GM18498 (cell line): Measurements from ENCODE around the gene SPI1.

Experiments used
- ATAC-seq: cut with Tn5 transposase; IDR thresholded peaks from one replicate; pipeline ENCODE4 v1.9.1; 2021; ENCODE audit warnings: mild to moderate bottlenecking, moderate library complexity; ENCODE audit not compliant: unreplicated experiment

SPI1 gene

DNA sequence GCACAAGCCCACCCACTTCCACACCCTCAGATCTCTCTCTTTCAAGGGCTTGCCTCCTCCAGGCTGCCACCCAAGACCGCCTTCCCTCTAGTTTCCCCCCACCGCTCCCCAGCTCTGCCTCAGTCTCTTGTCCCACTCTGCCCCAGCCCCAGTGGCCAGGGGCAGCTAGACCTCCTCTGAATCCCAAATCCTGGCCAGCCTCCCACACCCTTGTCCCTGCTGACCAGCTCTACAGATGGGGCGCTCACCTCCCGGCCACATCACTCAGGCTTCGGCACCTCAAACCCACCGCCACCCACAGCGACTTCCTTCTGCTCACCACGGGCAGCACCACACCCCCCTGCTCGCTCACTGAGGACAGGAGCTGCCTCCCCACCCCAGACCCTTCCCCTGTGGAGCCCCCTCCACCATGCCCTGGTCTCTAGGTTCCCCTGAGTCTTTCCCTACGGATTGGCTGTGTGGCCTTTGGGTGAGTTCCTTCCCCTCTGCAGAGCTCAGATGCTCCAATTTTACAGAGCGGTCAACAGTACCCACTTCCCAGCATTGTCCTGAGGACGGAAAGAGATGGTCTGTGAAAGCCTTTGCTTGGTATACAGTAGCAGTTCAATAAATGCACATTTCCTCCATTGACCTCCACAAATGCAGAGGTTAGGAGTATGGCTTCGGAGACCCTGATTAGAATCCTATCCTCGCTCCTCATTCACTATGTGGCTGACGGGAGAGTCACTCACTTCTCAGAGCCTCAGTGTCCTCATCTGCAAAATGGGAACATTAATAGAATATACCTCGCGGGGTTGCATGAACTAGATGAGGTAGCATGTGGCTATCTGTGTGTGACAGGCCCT is 11.5 kb upstream of the SPI1 start:
- no peak for ATAC-seq

DNA sequence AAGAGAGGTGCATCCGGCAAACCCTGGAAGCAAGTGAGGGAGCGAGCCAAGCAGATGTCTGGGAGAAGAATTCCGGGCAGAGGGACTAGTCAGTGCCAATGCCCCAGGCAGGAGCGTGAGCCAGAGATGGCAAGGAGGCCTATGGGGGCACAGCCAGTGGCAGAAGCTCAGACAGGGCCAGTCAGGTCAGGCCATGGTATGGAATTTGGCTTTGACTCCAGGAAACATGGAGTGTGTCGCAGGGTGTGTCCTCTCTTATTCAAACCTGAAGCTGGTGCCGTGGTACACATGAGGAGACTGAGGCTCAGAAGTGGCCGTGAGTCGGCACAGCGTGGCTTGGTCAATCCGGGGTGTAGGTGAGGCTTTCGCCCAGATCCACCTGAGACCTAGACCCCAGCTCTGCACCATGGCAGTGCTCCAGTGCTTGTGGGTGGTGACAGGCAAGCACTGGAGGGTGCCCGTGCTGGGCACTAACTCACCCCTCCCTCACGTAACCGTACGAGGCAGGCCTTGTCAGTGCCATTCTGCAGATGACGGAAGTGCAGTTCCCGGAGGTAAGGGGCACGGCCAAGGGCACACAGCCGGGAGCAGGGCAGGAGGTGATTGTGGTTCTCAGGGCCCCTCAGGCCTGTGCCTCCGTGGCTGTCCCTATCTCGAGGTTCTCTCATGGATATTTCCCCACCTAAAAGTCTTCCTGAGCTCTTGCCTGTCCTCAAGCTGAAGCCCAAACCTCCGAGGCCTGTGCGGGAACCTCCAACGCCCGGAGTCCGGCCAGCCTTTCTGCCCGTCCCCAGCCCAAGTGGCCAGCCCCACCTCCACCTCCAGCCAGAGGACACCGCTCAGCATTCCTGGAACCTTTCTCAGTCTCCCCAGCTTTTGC is 10.6 kb upstream of the SPI1 start:
- ATAC-seq: no peak

DNA sequence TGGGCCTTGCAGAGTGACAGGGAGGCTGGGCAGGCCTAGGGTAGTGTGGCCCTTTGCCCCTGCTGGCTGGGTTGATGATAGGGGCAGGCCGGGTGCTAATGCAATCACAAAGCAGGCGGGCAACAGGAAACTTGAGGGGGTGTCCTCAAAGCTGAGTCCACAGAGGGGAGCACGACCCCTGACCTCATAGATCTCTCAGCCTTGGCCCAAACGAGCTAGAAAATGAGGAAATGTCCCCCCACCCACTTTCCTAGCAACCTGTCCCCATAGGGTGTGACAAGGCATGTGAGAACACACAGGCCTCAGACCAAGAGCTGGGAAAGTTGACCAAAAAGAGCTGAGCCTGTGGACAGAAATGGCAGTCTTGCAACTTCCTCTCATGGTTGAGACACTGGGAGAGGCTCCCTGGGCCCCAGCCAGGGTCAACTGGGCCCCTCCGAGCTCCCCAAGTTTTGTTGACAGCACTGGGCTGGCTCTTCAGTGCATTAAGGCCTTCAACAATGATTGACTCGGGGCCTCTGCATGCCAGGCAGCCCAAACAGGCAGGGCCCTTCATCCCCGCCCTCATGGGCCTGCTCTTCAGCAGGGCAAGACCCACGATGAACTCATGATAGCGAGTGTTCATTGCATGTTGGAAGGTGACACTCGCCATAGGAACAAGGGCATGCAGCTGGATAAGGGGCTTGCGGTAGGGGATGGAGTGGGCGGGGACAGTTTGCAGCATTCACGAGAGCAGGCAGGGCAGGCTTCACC is 9.8 kb upstream of the SPI1 start:
- no peak for ATAC-seq

DNA sequence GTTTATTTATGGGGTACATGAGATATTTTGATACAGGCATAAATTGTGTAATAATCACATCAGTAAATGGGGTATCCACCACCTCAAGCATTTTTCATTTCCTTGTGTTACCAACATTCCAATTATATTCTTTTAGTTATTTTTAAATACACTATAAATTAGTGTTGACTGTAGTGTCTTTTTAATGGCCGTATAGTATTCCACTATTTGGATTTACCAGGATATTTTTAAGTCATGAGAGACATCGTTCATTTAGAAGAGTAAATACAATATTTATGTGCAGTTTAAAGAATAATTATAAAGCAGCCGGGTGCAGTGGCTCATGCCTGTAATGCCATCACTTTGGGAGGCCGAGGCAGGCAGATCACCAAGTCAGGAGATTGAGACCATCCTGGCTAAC is 6.2 kb upstream of the SPI1 start:
- ATAC-seq: no peak

DNA sequence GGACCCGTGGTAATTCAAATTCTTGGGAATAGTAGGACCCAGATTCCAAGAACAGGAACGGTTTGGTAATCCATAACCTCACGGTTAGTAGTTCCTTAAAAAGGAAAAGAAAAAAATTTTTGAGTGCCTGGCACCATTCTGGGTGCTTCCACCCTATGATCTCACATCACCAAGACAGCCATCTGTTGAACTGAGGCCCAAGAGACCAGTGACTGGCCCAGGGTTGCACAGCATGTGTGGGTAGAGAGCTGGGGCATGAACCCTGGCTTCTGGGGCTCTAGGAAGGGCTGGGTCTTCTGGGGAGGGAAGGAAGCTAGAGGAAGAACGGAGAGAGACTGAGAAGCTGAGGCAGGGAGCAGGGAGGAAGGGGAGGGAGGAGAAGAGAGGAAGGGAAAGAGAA is 4.7 kb upstream of the SPI1 start:
- ATAC-seq: no peak

DNA sequence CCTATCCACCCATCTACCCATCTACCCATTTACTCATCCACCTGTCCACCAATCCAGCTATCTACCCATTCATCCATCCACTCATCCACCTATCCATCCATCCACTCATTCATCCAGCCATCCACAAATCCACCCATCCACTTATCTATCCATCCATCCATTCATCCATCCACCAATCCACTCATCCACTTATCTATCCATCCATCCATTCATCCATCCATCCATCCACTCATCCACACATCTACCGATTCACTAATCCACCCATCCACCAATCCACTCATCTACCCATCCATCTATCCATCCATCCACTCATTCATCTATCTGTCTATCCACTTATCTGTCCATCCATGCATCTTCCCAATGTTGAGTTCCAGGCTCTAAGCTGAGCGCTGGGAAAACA is 1.7 kb upstream of the SPI1 start:
- ATAC-seq: no peak

DNA sequence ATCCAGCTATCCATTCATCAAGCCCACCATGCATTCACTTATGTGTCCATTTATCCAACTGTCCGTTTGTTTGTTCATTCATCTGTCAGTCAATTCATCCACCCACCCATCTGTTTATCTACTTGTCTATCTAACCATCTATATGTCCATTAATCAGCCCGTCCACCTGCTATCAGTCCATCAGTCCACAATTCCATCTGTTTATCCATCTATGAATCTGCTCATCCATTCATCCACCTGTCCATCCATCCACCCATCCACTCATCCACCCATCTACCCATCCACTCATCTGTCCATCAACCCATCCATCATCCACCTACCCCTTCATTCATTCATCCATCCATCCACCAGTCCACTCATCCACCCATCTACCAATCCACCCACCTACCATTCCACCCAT is 970 bp upstream of the SPI1 start:
- no peak for ATAC-seq

DNA sequence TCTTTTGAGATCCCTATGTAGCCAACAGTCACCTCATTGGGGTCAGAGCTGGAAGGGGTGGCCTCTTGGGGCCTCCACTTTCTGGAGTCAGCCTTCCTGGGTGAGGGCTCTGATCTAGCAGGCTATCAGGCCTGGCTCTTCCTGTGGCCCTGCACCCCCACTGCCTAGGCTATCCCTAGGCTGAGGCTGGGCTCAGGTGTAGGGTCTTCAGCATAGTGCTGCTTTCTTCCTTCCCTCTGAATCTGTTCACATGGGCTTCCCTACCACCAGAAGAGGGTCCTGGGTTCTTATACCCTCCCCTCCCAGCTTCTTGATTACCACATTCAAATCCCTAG is 456 bp upstream of the SPI1 start:
- peak; percentile 2 for ATAC-seq

DNA sequence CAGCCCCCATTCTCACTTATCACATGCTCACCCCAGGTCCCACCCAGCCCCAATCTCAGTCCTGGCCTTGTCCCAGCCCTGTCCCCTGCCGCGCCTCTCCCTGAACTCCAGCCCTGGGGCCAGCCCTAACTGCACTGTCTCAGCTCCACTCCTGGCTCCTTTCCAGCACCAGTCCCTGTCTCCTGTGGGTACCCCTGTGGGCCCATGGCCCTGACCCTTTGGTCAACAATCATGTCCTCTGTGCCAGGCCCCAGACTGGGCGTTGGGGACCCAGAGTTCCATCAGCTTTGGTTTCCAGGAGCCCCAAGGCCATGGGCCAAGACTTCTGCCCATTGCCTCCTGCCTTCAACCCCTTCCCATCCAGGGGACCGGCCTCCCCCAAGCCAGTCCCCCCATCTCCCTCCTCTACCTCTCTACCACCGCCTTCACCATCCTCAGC is 757 bp downstream of the SPI1 start:
- ATAC-seq: no peak

DNA sequence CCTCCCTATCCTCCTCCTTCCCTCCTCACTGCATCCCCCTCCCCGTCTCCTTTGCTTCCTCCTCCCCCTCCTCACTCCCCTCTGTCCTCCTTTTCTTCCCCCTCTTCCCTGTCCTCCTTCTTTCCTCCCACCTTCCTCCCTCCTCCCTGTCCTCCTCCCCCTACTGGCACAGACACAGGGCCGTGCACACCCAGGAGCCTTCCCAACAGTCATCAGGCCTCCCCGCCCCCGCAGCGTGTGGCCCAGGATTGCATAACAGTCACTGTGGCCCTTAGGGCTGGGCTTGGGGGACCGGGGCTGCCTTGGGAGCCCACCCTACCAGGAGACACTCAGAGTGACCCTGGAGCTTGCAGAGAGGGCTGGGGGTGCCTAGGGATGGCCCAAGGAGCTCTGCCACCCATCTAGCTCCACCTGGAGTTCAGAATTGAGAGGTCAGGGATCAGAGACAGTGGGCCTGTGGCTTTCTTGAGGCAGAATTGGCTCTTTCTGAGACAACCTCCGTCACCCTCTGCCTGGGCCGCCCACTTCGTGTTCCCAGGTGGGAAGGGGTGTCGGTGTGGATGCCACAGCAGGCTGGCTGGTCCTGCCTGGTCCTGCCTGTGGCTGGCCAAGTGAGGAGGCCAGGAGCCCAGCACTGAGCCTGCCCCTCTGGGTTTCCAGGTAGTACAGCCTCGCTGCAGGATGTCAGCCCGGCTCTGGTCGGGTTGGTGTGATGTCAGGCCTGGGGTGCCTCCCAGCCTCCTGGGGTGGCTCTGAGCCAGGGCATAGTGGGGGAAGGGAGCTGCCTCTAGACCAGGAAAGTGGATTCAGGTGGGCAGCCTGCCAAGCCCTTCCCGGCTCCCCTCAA is 1.6 kb downstream of the SPI1 start:
- no peak for ATAC-seq

DNA sequence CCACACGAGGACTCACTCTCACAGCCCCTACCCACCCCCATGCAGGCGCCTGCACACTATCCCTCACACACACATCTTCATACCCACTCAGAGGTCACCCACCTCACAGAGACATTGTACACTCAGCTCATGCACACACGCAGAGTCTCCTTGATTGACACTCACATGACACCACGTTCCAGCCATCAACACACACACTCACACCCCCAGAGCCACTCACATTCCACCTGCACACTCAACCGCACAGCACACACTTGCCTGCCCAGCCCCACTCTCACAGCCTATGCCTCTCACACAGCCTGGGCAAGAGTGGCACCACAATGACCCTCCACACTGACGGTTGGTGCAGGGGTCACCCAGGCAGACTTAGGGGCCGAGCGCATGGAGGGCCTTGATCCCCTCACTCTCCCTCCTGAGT is 2.2 kb downstream of the SPI1 start:
- no peak for ATAC-seq

DNA sequence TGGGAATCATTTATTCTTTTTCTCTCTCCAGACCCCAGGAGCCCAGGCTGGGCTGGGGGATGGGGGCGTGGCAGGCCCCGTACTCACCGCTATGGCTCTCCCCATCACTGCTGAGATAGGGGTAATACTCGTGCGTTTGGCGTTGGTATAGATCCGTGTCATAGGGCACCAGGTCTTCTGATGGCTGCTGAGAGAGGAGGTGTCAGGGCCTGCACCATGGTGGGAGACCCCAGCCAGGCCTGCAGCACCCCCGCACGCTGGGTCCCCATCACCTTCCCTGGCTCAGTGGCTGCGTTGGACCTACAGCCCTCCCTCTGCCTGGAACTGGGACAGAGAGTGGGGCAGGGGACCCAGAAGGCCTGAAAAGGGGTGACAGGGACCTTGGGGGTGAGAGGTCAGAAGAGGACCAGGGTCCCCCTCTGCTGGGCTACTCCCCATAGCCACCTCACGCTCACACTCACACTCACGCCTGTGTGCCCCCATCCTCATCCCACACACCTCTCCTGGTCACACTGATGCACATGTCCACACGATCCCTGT is 2.7 kb downstream of the SPI1 start:
- no peak for ATAC-seq

DNA sequence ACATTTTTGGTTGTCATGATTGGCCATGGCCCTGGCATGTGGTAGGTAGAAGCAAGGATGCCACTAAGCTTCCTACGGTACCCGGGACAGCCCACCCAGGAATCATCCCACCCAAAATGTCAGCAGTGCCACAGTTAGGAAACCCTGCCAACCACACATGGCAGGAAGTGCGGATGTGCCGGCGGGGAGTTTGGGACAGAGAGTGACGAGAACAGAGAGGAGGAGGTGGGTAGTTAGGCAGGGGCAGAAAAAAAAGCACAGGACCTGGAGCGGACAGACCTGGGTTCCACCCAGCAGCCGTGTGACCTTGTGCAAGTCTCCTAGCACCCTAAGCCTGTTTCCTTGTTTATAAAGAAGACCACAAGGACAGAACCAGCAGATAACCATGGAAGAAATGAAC is 3.3 kb downstream of the SPI1 start:
- no peak for ATAC-seq

DNA sequence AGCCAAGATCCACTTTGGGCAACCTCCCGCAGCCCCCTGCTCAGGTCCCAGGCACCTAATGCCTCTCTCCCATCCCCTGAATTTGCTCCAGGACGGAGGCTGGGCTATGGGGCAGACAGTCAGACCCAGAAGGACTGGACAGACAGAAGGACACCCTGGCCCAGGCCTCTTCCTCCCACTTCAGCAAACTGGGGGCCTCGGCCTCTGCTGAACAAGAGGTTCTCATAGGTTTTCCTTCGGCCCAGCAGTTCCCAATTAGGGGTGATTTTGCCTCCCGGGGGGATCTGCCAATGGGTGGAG is 3.7 kb downstream of the SPI1 start:
- ATAC-seq: no peak

DNA sequence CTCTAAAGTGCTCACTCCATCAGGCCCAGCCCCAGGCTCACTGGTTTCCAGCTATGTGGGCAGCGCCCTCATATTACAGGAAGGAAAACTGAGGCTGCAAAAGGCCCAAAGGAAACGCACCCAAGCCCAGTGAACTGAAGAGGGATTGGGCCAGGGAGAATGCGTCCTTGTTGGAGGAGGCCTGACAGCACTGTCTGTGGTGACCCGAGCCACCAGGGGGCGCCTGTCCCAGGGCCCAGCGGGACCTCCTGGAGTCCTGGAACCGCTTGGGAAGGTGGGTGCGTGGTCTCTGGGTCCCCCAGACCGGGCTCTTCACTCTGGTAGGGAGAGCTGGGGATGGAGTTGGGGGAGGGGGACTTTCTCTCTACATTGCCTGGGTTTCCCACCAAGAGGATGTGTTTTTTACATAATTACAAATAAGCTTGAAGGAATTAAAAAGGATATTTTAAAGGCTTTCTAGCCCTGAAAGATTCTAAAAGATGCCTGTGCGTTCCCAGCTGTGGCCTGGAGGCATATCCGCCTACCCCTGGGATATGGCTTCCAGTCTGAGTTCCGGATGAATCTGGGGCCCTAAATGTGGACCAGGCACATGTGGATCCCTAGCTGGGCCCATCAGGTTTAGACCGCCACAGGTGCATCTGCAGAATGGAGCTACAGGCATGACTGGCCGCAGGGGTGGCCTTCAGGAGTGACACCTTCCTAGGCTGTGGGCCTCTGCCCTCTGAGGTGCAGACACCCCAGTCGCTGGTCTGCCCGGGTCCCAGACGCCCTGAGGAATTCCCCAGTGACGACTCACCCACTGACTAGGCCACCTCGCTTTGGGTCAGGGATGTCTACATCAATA is 4.2 kb downstream of the SPI1 start:
- no peak for ATAC-seq

DNA sequence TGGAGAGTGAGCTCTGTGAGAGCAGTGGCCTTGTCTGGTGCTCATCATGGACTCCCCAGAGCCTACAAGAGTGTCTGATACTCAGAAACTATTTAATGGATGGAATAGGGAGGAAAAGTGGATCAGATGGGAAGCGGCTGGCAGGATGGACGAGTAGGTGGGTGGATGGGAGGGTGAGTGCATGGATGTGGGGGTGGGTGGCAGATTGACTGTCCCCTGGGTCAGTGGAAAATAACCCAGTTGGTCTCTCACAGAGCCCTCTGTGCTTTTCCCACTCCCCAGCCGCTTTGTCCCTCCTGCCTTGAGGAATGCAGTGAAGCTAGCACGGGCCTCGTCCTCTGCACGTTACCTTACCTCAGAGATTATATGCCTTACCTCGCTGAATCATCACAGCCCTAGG is 5.9 kb downstream of the SPI1 start:
- no peak for ATAC-seq

DNA sequence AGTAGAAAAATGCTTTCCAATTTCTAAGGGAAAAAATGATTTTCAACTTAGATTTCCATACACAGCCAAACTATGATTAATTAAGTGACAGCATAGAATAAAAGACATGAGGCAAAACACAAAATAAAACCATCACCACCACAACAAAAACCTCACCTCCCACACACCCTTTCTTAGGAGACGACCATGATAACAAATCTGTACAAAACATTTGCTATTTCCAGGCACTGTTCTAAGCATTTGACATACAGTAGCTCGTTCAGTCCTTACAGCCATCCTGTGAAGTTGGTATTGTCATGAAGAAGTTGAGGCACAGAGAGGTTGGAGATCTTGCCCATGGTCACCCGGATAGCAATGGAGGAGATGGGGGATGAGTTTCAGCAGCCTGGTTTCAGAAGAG is 8.7 kb downstream of the SPI1 start:
- ATAC-seq: no peak

DNA sequence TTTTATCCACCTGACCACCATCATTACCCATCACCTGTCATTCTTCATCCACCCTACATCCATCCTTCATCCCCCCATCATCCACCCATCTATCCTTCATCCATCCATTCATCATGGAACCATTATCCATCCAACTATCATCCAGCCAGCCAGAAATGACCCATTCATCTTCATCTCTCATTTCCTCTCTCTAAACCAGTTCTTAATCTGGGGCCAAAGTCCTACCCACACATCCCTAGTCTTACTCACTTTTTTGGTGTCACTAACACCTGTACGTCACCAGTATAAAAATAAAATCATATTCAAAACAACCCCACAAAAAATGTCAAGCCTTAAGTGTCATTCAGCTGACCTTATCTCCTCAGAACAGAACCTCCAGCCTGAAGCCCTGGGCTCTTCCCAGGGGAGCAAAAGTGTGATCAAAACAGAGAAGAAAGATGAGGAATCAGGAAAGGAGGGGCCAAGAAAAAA is 12.3 kb downstream of the SPI1 start:
- ATAC-seq: no peak

DNA sequence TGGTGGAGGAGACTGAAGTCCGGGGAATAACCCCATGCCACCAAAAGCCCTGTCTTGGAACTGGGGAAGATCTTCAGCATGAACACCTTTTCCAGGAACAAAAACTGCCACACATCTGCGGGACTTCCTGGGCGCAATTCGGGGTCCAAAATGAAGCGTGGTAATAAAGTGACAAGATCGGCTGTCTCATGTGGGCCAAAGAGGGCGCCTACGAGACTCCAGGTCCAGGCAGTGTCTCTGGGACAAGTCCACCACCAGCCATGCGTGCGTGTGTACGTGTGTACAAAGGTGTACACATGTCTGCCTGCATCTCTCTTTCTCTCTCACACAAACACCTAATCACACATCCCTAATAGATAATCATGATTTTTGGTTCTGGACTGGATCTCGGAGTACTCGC is 16.9 kb downstream of the SPI1 start:
- ATAC-seq: no peak

DNA sequence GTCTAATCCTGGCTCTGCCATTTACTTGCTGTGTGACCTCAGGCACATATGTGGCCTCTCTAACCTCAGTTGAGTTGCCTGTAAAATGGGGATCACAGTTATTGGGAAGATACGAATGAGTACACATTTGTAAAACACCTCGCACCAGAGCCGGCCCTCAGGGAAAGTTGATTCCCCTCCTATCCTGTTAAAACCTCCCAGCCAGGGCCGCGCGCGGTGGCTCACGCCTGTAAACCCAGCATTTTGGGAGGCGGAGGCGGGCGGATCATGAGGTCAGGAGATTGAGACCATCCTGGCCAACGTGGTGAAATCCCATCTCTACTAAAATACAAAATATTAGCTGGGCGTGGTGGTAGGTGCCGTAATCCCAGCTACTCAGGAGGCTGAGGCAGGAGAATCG is 18.0 kb downstream of the SPI1 start:
- ATAC-seq: no peak
